K562 (cell line): ENCODE measurements around the gene DUSP16. TPM values are rescaled to one million over a fixed set of nuclear protein-coding genes. Genes with fewer than 3 reads are reported as not detected.

Experiments
- ATAC-seq: fragments of 200-7000 bp; cut with Tn5 transposase; 3 replicates; pipeline ENCODE4 v1.9.1; 2020; ENCODE audit warnings: moderate library complexity
- BruUV-seq: library from RNA; stranded (reverse); fragments of 400-500 nt; replicated peaks from 2 replicates; lab custom pipeline; 2021; lab: Mats Ljungman, UMichigan
- CTCF ChIA-PET: fragments of 300-600 bp; formaldehyde crosslinking; extraction: SDS; loops from one replicate; lab custom pipeline; 2021; ENCODE audit warnings: low intra/inter-chr PET ratio; lab: Yijun Ruan, JAX
- POLR2A ChIA-PET: fragments of 300-600, 350-650 bp; sonication (Branson Sonifier 250); formaldehyde crosslinking; extraction: SDS; loops from one replicate; lab custom pipeline; 2021; ENCODE audit warnings: antibody characterized with exemption, inconsistent platforms; lab: Yijun Ruan, JAX
- DNase-seq, 4 experiments: peaks; one replicate each; pipeline versions ENCODE4 v3.0.0 to v3.0.0-alpha.2; 2011 to 2018; ENCODE audit warnings: low spot score in 3 of 4, mixed read lengths in 3 of 4; ENCODE audit errors: extremely low read depth in 1 of 4
- FAIRE-seq: peaks from 2 replicates; lab custom pipeline; 2011; peaks lifted over from hg19 to GRCh38; lab: Jason Lieb, UNC
- H2AFZ ChIP-seq: 2 replicates; pipeline ENCODE4 v1.6.0; 2011; ENCODE audit warnings: low read depth, low read length, control low read depth, inconsistent platforms
- H3K27ac ChIP-seq: fragments of 200-600 bp; 3 replicates; pipeline ENCODE4 v1.8.0; 2011; ENCODE audit warnings: low read depth, mild to moderate bottlenecking, control low read depth, inconsistent platforms, low read length, moderate library complexity, mixed read lengths; ENCODE audit errors: extremely low read depth
- H3K27me3 ChIP-seq, 2 experiments: fragments of 300-600 bp in 1 of 2; 2 replicates in 1 of 2; 3 replicates in 1 of 2; pipeline versions ENCODE4 v1.6.0 to v1.8.0; 2011; ENCODE audit warnings: inconsistent platforms in 2 of 2, low read length in 2 of 2, mild to moderate bottlenecking in 1 of 2, mixed read lengths in 1 of 2, moderate library complexity in 1 of 2; ENCODE audit not compliant: control insufficient read depth in 2 of 2, insufficient read depth in 2 of 2
- H3K36me3 ChIP-seq: fragments of 300-600 bp; 3 replicates; pipeline ENCODE4 v1.8.0; 2011; ENCODE audit warnings: mild to moderate bottlenecking, low read length, inconsistent platforms; ENCODE audit not compliant: control insufficient read depth, insufficient read depth
- H3K4me1 ChIP-seq, 2 experiments: fragments of 200-600 bp in 1 of 2; replicated peaks in 1 of 2; 2 replicates in 1 of 2; 3 replicates in 1 of 2; pipeline versions ENCODE4 v1.5.1 to v1.8.0; 2011; ENCODE audit warnings: inconsistent platforms in 2 of 2, low read length in 2 of 2, mild to moderate bottlenecking in 1 of 2, mixed read lengths in 1 of 2, moderate library complexity in 1 of 2; ENCODE audit not compliant: control insufficient read depth in 2 of 2, insufficient read depth in 2 of 2
- H3K4me2 ChIP-seq: 2 replicates; pipeline ENCODE4 v1.6.1; 2011; ENCODE audit warnings: low read length, control low read depth, inconsistent platforms, mixed read lengths; ENCODE audit not compliant: insufficient read depth
- H3K4me3 ChIP-seq: fragments of 200-600 bp; sonication (generic), shearing (Covaris generic); 2 replicates; pipeline ENCODE4 v1.5.1; 2016; ENCODE audit warnings: control low read depth, inconsistent platforms
- H3K79me2 ChIP-seq: fragments of 200-600 bp; 3 replicates; pipeline ENCODE4 v1.8.0; 2011; ENCODE audit warnings: low read length, inconsistent platforms; ENCODE audit not compliant: control insufficient read depth, insufficient read depth
- H3K9ac ChIP-seq, 2 experiments: 2 replicates each; pipeline versions ENCODE4 v1.6.0 to v1.6.1; 2011; ENCODE audit warnings: low read depth in 2 of 2, low read length in 2 of 2, control low read depth in 1 of 2, inconsistent platforms in 1 of 2, mild to moderate bottlenecking in 1 of 2, mixed read lengths in 1 of 2; ENCODE audit not compliant: insufficient read depth in 1 of 2
- H3K9me1 ChIP-seq: one replicate; pipeline ENCODE4 v1.6.0; 2011; ENCODE audit warnings: inconsistent platforms, mild to moderate bottlenecking, low read length, moderate library complexity; ENCODE audit not compliant: control insufficient read depth, insufficient read depth
- H3K9me3 ChIP-seq: replicated peaks from 2 replicates; pipeline ENCODE4 v1.5.1; 2011; ENCODE audit warnings: low read depth, low read length, inconsistent platforms; ENCODE audit not compliant: control insufficient read depth, insufficient read depth
- H4K20me1 ChIP-seq: replicated peaks from 2 replicates; pipeline ENCODE4 v1.6.1; 2011; ENCODE audit warnings: low read length, inconsistent platforms, mixed read lengths; ENCODE audit not compliant: control insufficient read depth, insufficient read depth
- GTF3C2 ChIP-seq: IDR thresholded peaks from 3 replicates; pipeline ENCODE4 v1.6.1; 2011; ENCODE audit warnings: borderline replicate concordance, mild to moderate bottlenecking, moderate library complexity; ENCODE audit not compliant: insufficient read length; ENCODE audit errors: extremely low read depth
- MAX ChIP-seq: sonication (generic); formaldehyde crosslinking; IDR thresholded peaks from 2 replicates; pipeline ENCODE4 v1.9.0; 2022; ENCODE audit warnings: mild to moderate bottlenecking, missing genetic modification reagents
- MEIS2 ChIP-seq: fragments of 450-650 bp; IDR thresholded peaks from 2 replicates; pipeline ENCODE4 v1.6.1; 2014; ENCODE audit warnings: mild to moderate bottlenecking; ENCODE audit not compliant: partially characterized antibody
- NRF1 ChIP-seq, 2 experiments: fragments of 450-650 bp; IDR thresholded peaks in 1 of 2; conservative IDR thresholded peaks in 1 of 2; 2 replicates each; pipeline ENCODE4 v1.6.1; 2014; ENCODE audit warnings: mild to moderate bottlenecking in 2 of 2
- RBM34 ChIP-seq: fragments of 200-400 bp; formaldehyde crosslinking; IDR thresholded peaks from 2 replicates; pipeline ENCODE4 v1.6.1; 2018; ENCODE audit warnings: low read length, borderline replicate concordance; ENCODE audit not compliant: insufficient read depth
- ZNF212 ChIP-seq: fragments of 450-650 bp; formaldehyde crosslinking; IDR thresholded peaks from 2 replicates; pipeline ENCODE4 v1.4.0; 2020; ENCODE audit warnings: mild to moderate bottlenecking
- WGBS: fragments of 100-300 bp; shearing (Covaris generic); methylation state at CpG from one replicate; pipeline ENCODE4 v1.1.6; 2016; ENCODE audit warnings: low coverage, mixed read lengths; ENCODE audit not compliant: insufficient coverage; ENCODE audit errors: missing lambda C conversion rate; 5-methylcytosine and 5-hydroxymethylcytosine counted together
- in situ Hi-C: fragments of 300-500 bp; cut with MboI; formaldehyde crosslinking; loops from 4 replicates; pipeline ENCODE4 v1.15.0; 2018; ENCODE audit warnings: inconsistent platforms, mixed read lengths
- intact Hi-C: fragments of 100-400 bp; cut with micrococcal nuclease; formaldehyde crosslinking; loops from 2 replicates; pipeline ENCODE4 v1.14.2; 2022
- polyA plus RNA-seq, 8 experiments: library from polyadenylated mRNA; depleted of rRNA in 4 of 8; stranded (reverse) in 5 of 8; unstranded in 3 of 8; fragments of >200 nt; fragmentation: Nextera tagmentation in 2 of 8; fragmentation: Illumina TruSeq in 1 of 8; extraction: Ambion mirVana in 2 of 8; extraction: Trizol in 1 of 8; gene quantifications; 2 replicates each; pipeline versions ENCODE4 v1.2.1 to v1.2.3, GENCODE V29; 2011 to 2014; ENCODE audit warnings: inconsistent platforms in 1 of 8, missing spikeins in 1 of 8
- total RNA-seq, 7 experiments: library from RNA; depleted of rRNA in 6 of 7; stranded (reverse); fragments of >200 nt in 6 of 7; fragmentation: Illumina TruSeq in 2 of 7; extraction: Trizol in 2 of 7; gene quantifications; 2 replicates each; pipeline versions ENCODE4 v1.2.1 to v1.2.3, GENCODE V29; 2011 to 2021; ENCODE audit warnings: low replicate concordance in 1 of 7

DUSP16 gene
- total and polyA plus RNA-seq, 9 of the 15 experiments (the other 6 are each of a cell fraction or from before 2014, with no cell fraction given) = 0.70 to 12.3 (median 5.7) TPM

- no TSS peak for BruUV-seq
- ChIA-PET POLR2A (interaction anchor here (0.6 kb wide), 1 partner anchor 10 kb away, joined by 3 read pairs; no protein-coding TSS in a partner anchor), CTCF (no interaction called here)
- Histone ChIP-seq H3K4me2 (no peak overlapping the region), H3K9ac (no peak overlapping the region), H4K20me1 (peaks cover 4% of the 10 kb centered on the region), H3K9me1 (no peaks in the 10 kb centered on the region), H2AFZ (no peak overlapping the region), H3K79me2 (peaks cover 10% of the 10 kb centered on the region; the same call in 2 of the 3 replicates), H3K27me3 (no peaks in the 10 kb centered on the region), H3K4me3 (no peak overlapping the region), H3K4me1 (peaks cover 3 to 13% of the 10 kb centered on the region in 2 experiments; a peak in 3 of 5 replicates), H3K9me3 (no peaks in the 10 kb centered on the region), H3K27ac (no peak overlapping the region), H3K36me3 (no peaks in the 10 kb centered on the region)
- ATAC-seq (no peak), FAIRE-seq (no peak), DNase-seq (no peak)
- intact Hi-C loops = no loop called here
- no peak for TF ChIP-seq RBM34
- peak; percentile 37 for TF ChIP-seq MEIS2
- no peak for TF ChIP-seq ZNF212 (CRISPR knock-in tag)
- no peak for TF ChIP-seq NRF1 (conservative IDR thresholded peaks at IDR 0.05 in 1 of 2, IDR thresholded peaks at IDR 0.05 in 1 of 2)
- TF ChIP-seq MAX (CRISPR knock-in tag) = no peak
- TF ChIP-seq GTF3C2 = no peak
- in situ Hi-C loops = no loop called here
- WGBS = 46% methylated on average over 3 of the region's 3 CpGs
Measured at GRCh38 chr12:12501121-12501520, 61.5 kb downstream of the DUSP16 start.
